ENCODE measurements around the gene TMEM269.

Gene TMEM269

GRCh38 chr1:42820813-42821212 is 36.0 kb downstream of the TMEM269 start:
- no peak for DNase-seq (ENCODE audit: low read depth in 1 of 2, low spot score in 1 of 2)

GRCh38 chr1:42821690-42822089 is 36.9 kb downstream of the TMEM269 start:
- no peak for DNase-seq (ENCODE audit: low read depth in 1 of 2, low spot score in 1 of 2)

GRCh38 chr1:42822800-42823392 is 38.1 kb downstream of the TMEM269 start:
- no peak for DNase-seq (ENCODE audit: low read depth in 1 of 2, low spot score in 1 of 2)

- DNase-seq (ENCODE audit: low read depth in 1 of 2, low spot score in 1 of 2), result no peak
These were observed 39.8 kb downstream of the TMEM269 start for GRCh38 chr1:42824481-42825035.

GRCh38 chr1:42825036-42825851 is 40.5 kb downstream of the TMEM269 start:
- no peak for DNase-seq (ENCODE audit: low read depth in 1 of 2, low spot score in 1 of 2)

GRCh38 chr1:42830631-42831030 is 45.8 kb downstream of the TMEM269 start:
- DNase-seq (ENCODE audit: low read depth in 1 of 2, low spot score in 1 of 2), result no peak

GRCh38 chr1:42831273-42831672 is 46.5 kb downstream of the TMEM269 start:
- DNase-seq (ENCODE audit: low read depth in 1 of 2, low spot score in 1 of 2), result no peak

GRCh38 chr1:42832641-42833240 is 48.0 kb downstream of the TMEM269 start:
- no peak for DNase-seq (ENCODE audit: low read depth in 1 of 2, low spot score in 1 of 2)

GRCh38 chr1:42833981-42834380 is 49.2 kb downstream of the TMEM269 start:
- DNase-seq (ENCODE audit: low read depth in 1 of 2, low spot score in 1 of 2), result no peak

GRCh38 chr1:42834803-42835202 is 50.0 kb downstream of the TMEM269 start:
- DNase-seq (ENCODE audit: low read depth in 1 of 2, low spot score in 1 of 2), result no peak

- no peak for DNase-seq (ENCODE audit: low read depth in 1 of 2, low spot score in 1 of 2)
These were observed 50.6 kb downstream of the TMEM269 start for GRCh38 chr1:42835422-42835821.

GRCh38 chr1:42837709-42838108 is 52.9 kb downstream of the TMEM269 start:
- no peak for DNase-seq (ENCODE audit: low read depth in 1 of 2, low spot score in 1 of 2)

- no peak for DNase-seq (ENCODE audit: low read depth in 1 of 2, low spot score in 1 of 2)
These were observed 53.8 kb downstream of the TMEM269 start for GRCh38 chr1:42838482-42839190.

GRCh38 chr1:42841010-42841409 is 56.2 kb downstream of the TMEM269 start:
- no peak for DNase-seq (ENCODE audit: low read depth in 1 of 2, low spot score in 1 of 2)

- no peak for DNase-seq (ENCODE audit: low read depth in 1 of 2, low spot score in 1 of 2)
These were observed 56.8 kb downstream of the TMEM269 start for GRCh38 chr1:42841440-42842147.

GRCh38 chr1:42844592-42845140 is 59.9 kb downstream of the TMEM269 start:
- DNase-seq (ENCODE audit: low read depth in 1 of 2, low spot score in 1 of 2), result no peak

- no peak for DNase-seq (ENCODE audit: low read depth in 1 of 2, low spot score in 1 of 2)
These were observed 60.4 kb downstream of the TMEM269 start for GRCh38 chr1:42845193-42845592.

- DNase-seq (ENCODE audit: low read depth in 1 of 2, low spot score in 1 of 2), result no peak
These were observed 61.1 kb downstream of the TMEM269 start for GRCh38 chr1:42845866-42846256.

- peak; percentile 66 to 70 for DNase-seq (ENCODE audit: low read depth in 1 of 2, low spot score in 1 of 2)
These were observed 61.7 kb downstream of the TMEM269 start, which contains the start of gene ZNF691 for GRCh38 chr1:42846257-42847110. TSS of gene ZNF691 (plus strand) at chr1:42846613. CDS start at chr1:42849659, 3,046 bp downstream.
